ENCODE measurements around the gene ZNF428. TPM values are rescaled to one million over a fixed set of nuclear protein-coding genes. Genes with fewer than 3 reads are reported as not detected.

The ZNF428 gene, protein sequence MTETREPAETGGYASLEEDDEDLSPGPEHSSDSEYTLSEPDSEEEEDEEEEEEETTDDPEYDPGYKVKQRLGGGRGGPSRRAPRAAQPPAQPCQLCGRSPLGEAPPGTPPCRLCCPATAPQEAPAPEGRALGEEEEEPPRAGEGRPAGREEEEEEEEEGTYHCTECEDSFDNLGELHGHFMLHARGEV
- 10 to 100 TPM; 17.2 to 25.6 TPM for total RNA-seq

DNA sequence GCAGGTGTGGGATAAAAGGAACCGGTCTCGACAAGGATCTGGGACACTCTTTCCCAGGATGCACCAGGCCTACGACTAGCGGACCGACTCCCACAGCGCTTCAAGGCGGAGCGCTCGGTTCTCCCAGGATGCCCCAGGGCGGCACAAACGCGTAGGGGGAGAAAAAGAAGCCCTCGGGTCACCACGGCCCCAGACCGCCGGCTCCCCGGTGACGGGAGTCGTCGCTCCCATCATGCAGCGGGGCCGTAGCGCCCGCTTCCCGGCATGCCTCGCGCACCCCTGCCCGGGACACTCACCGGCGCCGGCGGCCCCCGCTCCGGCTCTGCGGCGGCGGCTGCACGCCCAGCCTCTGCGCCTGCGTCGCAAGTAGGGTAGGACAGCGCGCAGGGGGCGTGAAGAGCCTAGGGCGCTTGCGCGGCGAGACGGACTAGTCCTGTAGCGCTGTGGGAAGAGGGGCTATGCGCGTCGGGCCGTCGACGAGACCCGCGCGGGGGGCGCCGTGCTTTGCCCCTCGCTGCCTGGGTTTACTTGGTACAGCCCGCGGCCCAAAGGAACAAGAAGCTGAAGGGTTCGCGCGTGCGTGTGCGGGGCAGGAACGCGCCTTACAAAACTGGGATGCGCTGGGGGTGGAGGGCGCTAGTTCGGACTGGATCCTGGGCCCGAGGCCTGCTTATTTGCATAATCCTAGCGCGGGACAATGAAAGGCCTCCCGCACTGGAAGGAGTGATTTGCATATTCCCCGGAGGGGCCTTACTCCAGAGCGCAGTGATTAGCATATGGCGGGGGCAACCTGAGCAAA, at the start of gene ZNF428:
Gene ZNF428 (minus strand): TSS at position 368 of the 799 bp plus-strand sequence. CDS start 5,325 bp downstream, outside the sequence.
- peaks cover 0 to 3% of the 10 kb centered on the region in 2 donors for H3K36me3 Mint-ChIP-seq (ENCODE audit: insufficient read depth in 2 of 2)
- H3K27me3 Mint-ChIP-seq (ENCODE audit: low read depth): no peaks in the 10 kb centered on the region
- H3K9me3 Mint-ChIP-seq: no peaks in the 10 kb centered on the region
- peak within 1 kb of the TSS; percentile 99 for H3K27ac Mint-ChIP-seq
- ATAC-seq (replicated peaks in 1 of 2) (peak; percentile 92 to 95), DNase-seq (peak; percentile 92)
- H3K4me1 Mint-ChIP-seq (ENCODE audit: low read depth): peaks cover 25% of the 10 kb centered on the region
- peak within 1 kb of the TSS; percentile 96 to 99 for H3K4me3 Mint-ChIP-seq

DNA sequence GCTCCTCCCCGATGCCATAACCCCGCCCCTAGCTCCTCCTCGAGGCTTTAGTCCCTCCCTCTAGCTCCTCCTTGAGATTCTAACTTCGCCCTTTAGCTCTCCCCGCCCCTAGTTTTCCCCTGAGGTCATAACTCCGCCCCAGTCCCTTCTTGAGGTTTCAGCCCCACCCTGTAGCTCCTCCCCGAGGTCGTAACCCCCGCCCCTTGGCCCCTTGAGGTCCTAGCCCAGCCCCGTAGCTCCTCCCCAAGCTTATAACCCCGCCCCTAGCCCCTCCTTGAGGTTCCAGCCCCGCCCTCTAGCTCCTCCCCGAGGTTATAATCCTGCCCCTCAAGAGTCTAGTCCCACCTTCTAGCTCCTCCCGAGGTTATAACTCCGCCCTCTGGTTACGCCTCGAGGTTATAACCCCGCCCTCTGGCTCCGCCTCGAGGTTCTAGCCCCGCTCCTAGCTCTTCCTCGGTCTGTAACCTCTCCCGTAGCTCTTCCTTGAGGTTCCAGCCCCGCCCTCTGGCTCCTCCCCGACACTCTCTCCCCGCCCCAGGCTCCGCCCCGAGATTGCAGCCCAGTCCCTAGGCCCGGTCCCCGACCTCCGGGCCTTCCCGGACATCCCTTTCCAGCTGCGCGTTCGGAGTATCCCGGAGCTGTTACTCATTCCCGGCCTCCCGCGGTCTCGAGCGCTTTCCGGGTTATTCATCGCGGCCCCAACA, 49.1 kb upstream of the ZNF428 start:
- Mint-ChIP-seq H3K4me3 (peak overlapping the region; percentile 94 to 98), H3K27me3 (ENCODE audit: low read depth) (peaks cover 12% of the 10 kb centered on the region), H3K9me3 (no peaks in the 10 kb centered on the region), H3K36me3 (ENCODE audit: insufficient read depth in 2 of 2) (peaks cover 4 to 7% of the 10 kb centered on the region in 2 donors), H3K27ac (no peak overlapping the region), H3K4me1 (ENCODE audit: low read depth) (peaks cover 56% of the 10 kb centered on the region)
- ATAC-seq (replicated peaks in 1 of 2) (peak; percentile 88), DNase-seq (peak; percentile 98)

DNA sequence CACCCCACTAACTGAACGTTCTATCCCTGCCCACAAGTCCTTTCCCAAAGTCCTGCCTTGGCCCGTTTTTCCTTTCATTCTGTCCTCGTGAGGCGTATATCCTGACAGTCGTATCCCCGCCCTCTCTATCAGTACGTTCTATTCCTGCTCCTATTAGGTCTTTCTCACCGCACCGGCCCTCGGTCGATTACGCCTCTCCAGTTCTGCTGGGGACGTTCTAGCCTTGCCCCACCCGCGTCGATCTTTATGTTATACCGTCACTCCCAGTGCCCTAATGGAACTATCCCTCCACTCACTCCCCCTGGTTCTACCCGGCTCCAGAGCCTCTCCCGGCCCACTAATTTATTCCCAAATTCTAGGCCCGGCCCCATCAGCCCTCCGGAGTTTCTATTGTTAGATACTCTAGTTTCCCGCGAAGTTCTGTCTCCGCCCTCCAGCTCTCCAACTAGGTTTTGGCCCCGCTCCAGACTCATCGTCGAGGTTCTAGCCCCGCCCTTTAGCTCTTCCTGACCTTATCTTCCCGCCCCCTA, 48.5 kb upstream of the ZNF428 start:
- Mint-ChIP-seq H3K4me3 (peak overlapping the region; percentile 94 to 98), H3K9me3 (no peaks in the 10 kb centered on the region), H3K4me1 (ENCODE audit: low read depth) (peaks cover 58% of the 10 kb centered on the region), H3K27me3 (ENCODE audit: low read depth) (peaks cover 12% of the 10 kb centered on the region), H3K27ac (peak overlapping the region; percentile 82), H3K36me3 (ENCODE audit: insufficient read depth in 2 of 2) (peaks cover 4 to 7% of the 10 kb centered on the region in 2 donors)
- DNase-seq (no peak), ATAC-seq (replicated peaks in 1 of 2) (no peak)

DNA sequence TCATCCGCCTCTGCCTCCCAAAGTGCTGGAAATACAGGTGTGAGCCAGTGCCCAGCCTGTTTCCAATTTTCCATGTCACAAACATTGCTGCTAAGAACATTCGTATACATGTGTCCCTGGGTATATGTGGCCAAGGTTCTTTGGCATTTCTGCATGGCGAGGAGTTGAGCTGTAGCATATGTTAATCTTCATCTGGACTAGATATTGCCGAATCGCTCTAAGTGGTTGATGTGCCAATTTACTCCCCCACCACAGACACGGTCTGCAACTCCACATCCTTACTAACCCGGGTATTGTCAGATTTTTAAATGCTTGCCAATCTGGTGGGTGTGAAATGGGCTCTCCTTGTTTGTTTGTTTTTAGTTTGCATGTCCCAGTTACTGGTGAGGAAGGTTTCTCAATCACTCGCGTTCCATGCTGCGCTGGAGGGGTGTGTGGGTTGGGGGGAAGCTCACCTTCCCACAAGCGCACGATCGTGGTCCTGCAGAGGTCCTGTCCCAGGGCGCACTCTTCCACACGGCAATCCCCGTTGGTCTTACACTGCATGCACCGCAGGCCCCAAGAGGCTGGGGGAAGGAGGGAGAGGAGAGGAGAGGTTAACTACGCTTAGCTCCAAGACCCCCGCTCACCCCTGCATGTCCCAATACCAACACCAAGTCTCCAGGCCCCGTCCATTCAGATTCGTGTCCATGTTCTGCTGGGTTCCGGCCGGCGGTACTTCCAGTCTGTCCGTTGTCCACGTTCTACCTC, 47.9 kb upstream of the ZNF428 start:
- ATAC-seq (replicated peaks in 1 of 2) (no peak), DNase-seq (peak in 1 of 2 donors; percentile 6)
- Mint-ChIP-seq H3K36me3 (ENCODE audit: insufficient read depth in 2 of 2) (peaks cover 4 to 7% of the 10 kb centered on the region in 2 donors), H3K27me3 (ENCODE audit: low read depth) (peaks cover 11% of the 10 kb centered on the region), H3K27ac (no peak overlapping the region), H3K4me3 (peak overlapping the region; percentile 94 to 98), H3K9me3 (no peaks in the 10 kb centered on the region), H3K4me1 (ENCODE audit: low read depth) (peaks cover 57% of the 10 kb centered on the region)

DNA sequence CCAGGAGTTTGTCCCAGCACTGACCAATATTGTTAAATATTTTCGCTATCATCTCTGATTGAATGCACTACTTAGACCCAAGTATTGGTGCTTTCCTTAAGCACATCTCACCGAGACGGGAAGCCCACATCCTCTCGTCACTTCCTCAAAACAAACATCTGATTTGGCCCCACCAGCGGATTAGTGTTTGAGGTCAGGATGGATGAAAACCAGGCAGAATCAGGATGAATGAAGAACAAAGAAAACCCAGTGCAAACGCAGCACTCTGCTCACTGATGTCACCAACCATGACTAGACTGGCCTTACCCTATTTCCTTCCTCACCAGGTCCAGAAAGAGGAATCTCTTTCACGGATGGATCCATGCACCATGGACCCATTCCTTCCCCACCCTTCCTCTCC, 44.6 kb upstream of the ZNF428 start:
- peaks cover 4 to 5% of the 10 kb centered on the region in 2 donors for H3K36me3 Mint-ChIP-seq (ENCODE audit: insufficient read depth in 2 of 2)
- peaks cover 36% of the 10 kb centered on the region for H3K4me1 Mint-ChIP-seq (ENCODE audit: low read depth)
- no peaks in the 10 kb centered on the region for H3K27me3 Mint-ChIP-seq (ENCODE audit: low read depth)
- DNase-seq (peak in 1 of 2 donors; percentile 7), ATAC-seq (replicated peaks in 1 of 2) (no peak)
- H3K9me3 Mint-ChIP-seq: no peaks in the 10 kb centered on the region
- H3K4me3 Mint-ChIP-seq: peak overlapping the region in 1 of 2 donors; percentile 8
- H3K27ac Mint-ChIP-seq: peak overlapping the region; percentile 22

DNA sequence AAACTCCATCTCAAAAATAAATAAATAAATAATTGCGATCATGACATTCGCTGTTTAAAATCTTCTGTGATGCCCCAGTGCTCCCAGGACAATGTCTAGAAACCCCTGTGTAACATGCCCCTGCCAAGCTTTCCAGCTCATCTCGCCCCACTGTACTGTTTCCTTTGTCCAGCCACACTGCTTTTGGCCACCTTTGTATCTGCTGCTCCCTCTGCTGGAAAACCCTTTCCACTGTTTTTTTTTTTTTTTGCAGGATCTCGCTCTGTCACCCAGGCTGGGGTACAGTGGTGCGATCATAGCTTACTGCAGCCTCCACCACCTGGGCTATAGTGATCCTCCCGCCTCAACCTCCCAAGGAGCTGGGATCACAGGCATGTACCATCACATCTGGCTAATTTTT, 43.1 kb upstream of the ZNF428 start:
- ATAC-seq (replicated peaks in 1 of 2): no peak

DNA sequence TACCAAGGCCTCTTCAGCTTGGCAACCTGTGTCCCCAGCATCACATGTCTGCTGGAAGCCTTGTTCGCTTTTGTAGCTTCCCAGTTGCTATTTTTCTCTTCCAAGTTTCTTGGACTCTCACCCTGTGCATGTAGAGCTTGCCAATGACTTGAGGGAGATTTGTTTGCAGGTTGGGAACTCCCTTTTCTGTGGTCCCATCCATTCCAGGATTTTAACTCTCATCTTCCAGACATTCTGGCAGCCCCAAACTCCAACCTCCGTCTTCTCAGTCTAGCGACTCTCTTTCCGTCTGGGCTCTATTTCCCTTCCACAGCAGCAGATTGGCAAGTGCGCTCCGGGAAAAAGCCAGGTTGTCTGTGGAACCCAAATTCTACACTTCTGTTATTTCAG, 41.5 kb upstream of the ZNF428 start:
- no peak for ATAC-seq (replicated peaks in 1 of 2)
- DNase-seq: no peak
- peaks cover 3 to 4% of the 10 kb centered on the region in 2 donors for H3K36me3 Mint-ChIP-seq (ENCODE audit: insufficient read depth in 2 of 2)
- H3K27me3 Mint-ChIP-seq (ENCODE audit: low read depth): no peaks in the 10 kb centered on the region
- no peak overlapping the region for H3K4me3 Mint-ChIP-seq
- no peak overlapping the region for H3K27ac Mint-ChIP-seq
- peaks cover 2% of the 10 kb centered on the region in 2 donors for H3K9me3 Mint-ChIP-seq
- peaks cover 19% of the 10 kb centered on the region for H3K4me1 Mint-ChIP-seq (ENCODE audit: low read depth)

More for the DNA sequence above, 43.1 kb upstream of the ZNF428 start:
- DNase-seq: no peak
- Mint-ChIP-seq H3K36me3 (ENCODE audit: insufficient read depth in 2 of 2) (peaks cover 3 to 4% of the 10 kb centered on the region in 2 donors), H3K4me3 (no peak overlapping the region), H3K27me3 (ENCODE audit: low read depth) (no peaks in the 10 kb centered on the region), H3K9me3 (peaks cover 2% of the 10 kb centered on the region in 2 donors), H3K27ac (no peak overlapping the region), H3K4me1 (ENCODE audit: low read depth) (peaks cover 23% of the 10 kb centered on the region)

DNA sequence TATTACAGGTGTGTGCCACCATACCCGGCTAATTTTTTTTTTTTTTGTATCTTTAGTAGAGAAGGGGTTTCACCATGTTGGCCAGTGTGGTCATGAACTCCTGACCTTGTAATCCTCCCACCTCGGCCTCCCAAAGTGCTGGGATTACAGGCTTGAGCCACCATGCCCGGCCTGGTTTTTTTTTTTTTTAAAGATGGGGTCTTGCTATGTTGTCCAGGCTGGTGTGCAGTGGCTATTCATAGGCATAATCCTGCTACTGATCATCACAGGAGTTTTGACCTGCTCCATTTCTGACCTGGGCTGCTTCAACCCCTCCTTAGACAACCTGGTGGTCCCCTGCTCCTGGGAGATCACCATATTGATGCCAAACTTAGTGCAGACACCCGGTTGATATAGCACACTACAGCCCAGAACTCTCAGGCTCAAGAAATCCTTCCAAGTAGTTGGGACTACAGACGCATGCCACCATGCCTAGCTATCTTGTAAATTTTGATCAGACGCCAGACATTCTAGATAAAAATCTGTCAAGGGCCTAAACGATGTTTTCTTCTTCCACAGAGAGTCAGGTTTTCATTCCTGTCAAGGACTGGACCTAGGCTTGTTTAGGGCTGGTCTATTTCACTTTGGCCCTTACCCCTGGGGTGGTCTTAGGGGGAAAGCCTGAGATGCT, 41.0 kb upstream of the ZNF428 start:
- Mint-ChIP-seq H3K9me3 (peaks cover 2% of the 10 kb centered on the region in 2 donors), H3K27ac (no peak overlapping the region), H3K4me3 (no peak overlapping the region), H3K36me3 (ENCODE audit: insufficient read depth in 2 of 2) (peaks cover 4 to 5% of the 10 kb centered on the region in 2 donors), H3K4me1 (ENCODE audit: low read depth) (peaks cover 19% of the 10 kb centered on the region), H3K27me3 (ENCODE audit: low read depth) (no peaks in the 10 kb centered on the region)
- DNase-seq (no peak), ATAC-seq (replicated peaks in 1 of 2) (no peak)

DNA sequence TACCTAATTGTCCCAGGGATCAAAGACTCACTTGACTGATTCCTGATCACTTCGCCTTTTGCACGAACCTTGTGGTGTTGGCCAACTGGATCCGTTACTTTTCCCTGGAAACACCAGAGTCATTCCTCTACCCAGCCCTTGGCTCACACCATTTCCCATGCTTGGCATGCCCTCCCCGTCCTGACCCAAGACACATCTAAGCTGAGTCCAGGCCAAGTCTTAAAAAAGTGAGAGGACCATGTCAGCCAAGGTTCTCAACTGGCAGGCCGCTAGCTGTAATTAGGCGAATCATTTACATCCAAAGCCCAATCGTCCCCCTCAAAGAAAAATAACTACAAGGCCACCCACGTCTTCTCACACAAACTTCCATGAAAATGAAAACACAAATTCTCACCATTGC, 39.1 kb upstream of the ZNF428 start:
- DNase-seq (no peak), ATAC-seq (replicated peaks in 1 of 2) (no peak)
- H3K36me3 Mint-ChIP-seq (ENCODE audit: insufficient read depth in 2 of 2): peaks cover 2 to 5% of the 10 kb centered on the region in 2 donors
- no peak overlapping the region for H3K4me3 Mint-ChIP-seq
- peaks cover 2% of the 10 kb centered on the region for H3K4me1 Mint-ChIP-seq (ENCODE audit: low read depth)
- peaks cover 2% of the 10 kb centered on the region in 2 donors for H3K9me3 Mint-ChIP-seq
- no peaks in the 10 kb centered on the region for H3K27me3 Mint-ChIP-seq (ENCODE audit: low read depth)
- no peak overlapping the region for H3K27ac Mint-ChIP-seq

DNA sequence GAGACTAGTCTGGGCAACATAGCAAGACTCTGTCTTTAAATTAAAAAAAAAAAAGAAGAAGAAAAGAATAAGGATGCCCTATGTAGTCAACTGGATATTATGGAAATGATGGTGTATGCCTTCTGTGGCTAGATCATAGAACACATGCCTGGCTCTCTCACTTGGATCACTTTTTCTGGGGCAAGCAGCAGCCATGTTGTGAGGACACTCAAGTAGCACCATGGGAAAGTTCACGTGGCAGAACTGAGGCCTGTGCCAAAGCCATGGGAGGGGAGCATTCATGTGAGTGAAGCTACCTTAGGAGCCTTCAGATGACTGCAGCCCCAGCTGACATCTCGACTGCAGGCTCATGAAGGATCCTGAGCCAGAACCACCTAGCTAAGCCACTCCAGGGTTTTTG, 38.6 kb upstream of the ZNF428 start:
- DNase-seq (no peak), ATAC-seq (replicated peaks in 1 of 2) (no peak)
- Mint-ChIP-seq H3K9me3 (peaks cover 2% of the 10 kb centered on the region in 2 donors), H3K36me3 (ENCODE audit: insufficient read depth in 2 of 2) (peaks cover 2 to 7% of the 10 kb centered on the region in 2 donors), H3K27me3 (ENCODE audit: low read depth) (no peaks in the 10 kb centered on the region), H3K27ac (no peak overlapping the region), H3K4me3 (no peak overlapping the region), H3K4me1 (ENCODE audit: low read depth) (no peaks in the 10 kb centered on the region)

DNA sequence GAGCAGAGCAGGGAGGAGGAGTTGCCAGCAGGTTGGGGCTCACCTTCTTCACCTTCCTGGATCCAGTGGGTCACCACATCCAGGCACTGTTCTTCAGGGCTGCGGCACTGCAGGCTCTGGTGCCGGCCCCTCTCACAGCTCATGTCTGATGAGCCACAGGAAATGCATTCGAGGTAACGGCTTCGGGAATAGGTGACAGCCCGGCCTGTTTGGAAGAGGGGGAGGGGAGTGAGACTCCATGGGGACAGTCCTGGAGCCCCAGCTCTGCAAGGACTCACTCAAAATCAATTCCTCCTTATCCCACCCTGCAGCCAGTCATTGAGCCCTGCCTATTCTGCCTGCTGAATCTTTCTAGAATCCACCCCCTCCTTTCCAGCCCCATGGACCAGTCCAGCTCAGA, 37.0 kb upstream of the ZNF428 start:
- H3K4me1 Mint-ChIP-seq (ENCODE audit: low read depth): no peaks in the 10 kb centered on the region
- no peak overlapping the region for H3K4me3 Mint-ChIP-seq
- H3K36me3 Mint-ChIP-seq (ENCODE audit: insufficient read depth in 2 of 2): peaks cover 2 to 7% of the 10 kb centered on the region in 2 donors
- H3K27me3 Mint-ChIP-seq (ENCODE audit: low read depth): no peaks in the 10 kb centered on the region
- H3K27ac Mint-ChIP-seq: no peak overlapping the region
- ATAC-seq (replicated peaks in 1 of 2) (no peak), DNase-seq (no peak)
- H3K9me3 Mint-ChIP-seq: peaks cover 2% of the 10 kb centered on the region in 2 donors

DNA sequence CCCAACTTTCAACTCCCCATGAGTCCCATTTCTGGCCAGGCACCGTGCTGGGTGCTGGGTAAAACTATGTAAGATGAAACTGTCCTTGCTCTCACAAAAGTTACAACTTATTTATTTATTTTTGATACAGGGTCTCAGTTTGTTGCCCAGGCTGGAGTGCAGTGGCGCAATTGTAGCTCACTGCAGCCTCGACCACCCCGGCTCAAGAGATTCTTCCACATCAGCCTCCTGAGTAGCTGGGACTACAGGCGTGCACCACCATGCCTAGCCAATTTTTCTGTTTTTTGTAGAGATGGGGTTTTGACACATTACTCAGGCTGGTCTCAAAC, 33.1 kb upstream of the ZNF428 start:
- Mint-ChIP-seq H3K9me3 (no peaks in the 10 kb centered on the region), H3K27ac (no peak overlapping the region), H3K4me1 (ENCODE audit: low read depth) (no peaks in the 10 kb centered on the region), H3K27me3 (ENCODE audit: low read depth) (no peaks in the 10 kb centered on the region), H3K36me3 (ENCODE audit: insufficient read depth in 2 of 2) (peaks cover 0 to 5% of the 10 kb centered on the region in 2 donors), H3K4me3 (no peak overlapping the region)
- ATAC-seq (replicated peaks in 1 of 2) (no peak), DNase-seq (no peak)
